Activated naive CD8-positive, alpha-beta T cell treated with anti-CD3 and anti-CD28 coated beads for 36 hours (primary cell): Measurements from ENCODE around the gene ADSS1. TPM values are rescaled to one million over a fixed set of nuclear protein-coding genes. Genes with fewer than 3 reads are reported as not detected.

Experiments
- DNase-seq: peaks from one replicate; pipeline ENCODE4 v3.0.0; 2021
- H3K27ac Mint-ChIP-seq: one replicate; pipeline ENCODE4 v1.8.0; 2022; ENCODE audit warnings: mild to moderate bottlenecking, moderate library complexity, mixed read lengths
- H3K27me3 Mint-ChIP-seq: one replicate; pipeline ENCODE4 v1.8.0; 2022; ENCODE audit warnings: mild to moderate bottlenecking, mixed read lengths
- H3K36me3 Mint-ChIP-seq: one replicate; pipeline ENCODE4 v1.8.0; 2021; ENCODE audit warnings: mild to moderate bottlenecking, mixed read lengths
- H3K4me1 Mint-ChIP-seq: one replicate; pipeline ENCODE4 v1.8.0; 2021; ENCODE audit warnings: mixed read lengths
- H3K4me3 Mint-ChIP-seq: one replicate; pipeline ENCODE4 v1.8.0; 2022; ENCODE audit warnings: mild to moderate bottlenecking, moderate library complexity, mixed read lengths
- H3K9me3 Mint-ChIP-seq: one replicate; pipeline ENCODE4 v1.8.0; 2022; ENCODE audit warnings: mixed read lengths
- total RNA-seq, 2 experiments: library from RNA; stranded (reverse); gene quantifications; one replicate each; pipeline ENCODE4 v1.2.3, GENCODE V29; 2021

ADSS1 gene
- total RNA-seq, 2 experiments from 2014 or later: 0.87 to 1.7 TPM

- H3K27me3 Mint-ChIP-seq: no peaks in the 10 kb centered on the region
- H3K4me3 Mint-ChIP-seq: no peak overlapping the region
- H3K4me1 Mint-ChIP-seq: no peaks in the 10 kb centered on the region
- no peak overlapping the region for H3K27ac Mint-ChIP-seq
- DNase-seq: no peak
- no peaks in the 10 kb centered on the region for H3K9me3 Mint-ChIP-seq
- H3K36me3 Mint-ChIP-seq: no peaks in the 10 kb centered on the region
Observed at GRCh38 chr14:104729835-104730181, 5.8 kb downstream of the ADSS1 start.

GRCh38 chr14:104730487-104730886, 6.5 kb downstream of the ADSS1 start:
- Mint-ChIP-seq H3K9me3 (no peaks in the 10 kb centered on the region), H3K36me3 (no peaks in the 10 kb centered on the region), H3K4me1 (no peaks in the 10 kb centered on the region), H3K27ac (no peak overlapping the region), H3K27me3 (no peaks in the 10 kb centered on the region), H3K4me3 (no peak overlapping the region)
- no peak for DNase-seq

DNA sequence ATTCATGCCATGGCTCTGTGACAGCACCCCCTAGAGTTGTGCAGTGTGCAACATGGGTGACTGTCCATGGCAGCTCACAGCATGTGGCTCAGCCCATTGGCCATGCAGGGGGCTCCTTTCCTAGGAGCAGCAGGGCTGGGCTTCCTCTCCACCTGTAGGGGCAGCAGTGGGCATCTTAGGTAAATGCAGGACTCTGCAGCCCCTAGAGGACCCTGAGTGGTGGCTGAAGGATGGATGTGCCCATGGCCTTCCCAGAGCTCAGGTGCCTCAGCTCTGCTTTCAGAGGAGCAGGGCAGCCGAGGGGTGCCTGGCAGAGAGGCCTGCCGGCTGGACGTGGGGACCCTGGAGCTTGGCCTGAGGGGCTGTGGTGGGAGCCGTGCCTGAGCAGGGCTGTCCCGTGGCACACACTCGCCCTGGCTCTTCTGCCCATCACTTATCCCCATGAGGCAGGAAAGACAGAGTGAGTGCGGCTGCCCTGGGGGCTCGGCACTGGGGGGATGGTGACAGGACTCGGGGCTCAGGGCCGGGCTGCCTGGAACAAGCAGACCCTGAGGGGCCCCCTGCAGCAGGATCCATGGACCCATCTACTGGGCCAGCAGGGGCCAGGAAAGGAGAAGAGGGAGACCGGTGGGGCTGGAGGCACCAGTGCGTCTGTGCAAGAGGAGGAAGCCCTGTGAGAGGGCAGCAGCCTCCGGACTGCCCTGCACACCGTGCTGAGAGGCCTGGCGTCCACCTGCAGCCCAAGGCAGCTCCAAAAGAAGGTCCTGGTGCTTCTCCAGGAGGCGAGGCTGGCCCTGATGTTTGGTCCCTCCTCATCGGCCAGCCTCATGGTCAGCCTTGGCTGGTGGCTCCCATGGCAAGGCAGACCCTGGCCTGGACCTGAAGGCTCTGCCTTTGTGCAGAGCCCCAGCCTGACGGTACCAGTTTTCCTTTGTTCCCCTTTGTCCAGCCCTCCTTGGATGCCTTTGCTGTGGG, 7.6 kb downstream of the ADSS1 start:
- no peaks in the 10 kb centered on the region for H3K4me1 Mint-ChIP-seq
- DNase-seq: no peak
- no peaks in the 10 kb centered on the region for H3K9me3 Mint-ChIP-seq
- no peaks in the 10 kb centered on the region for H3K27me3 Mint-ChIP-seq
- no peak overlapping the region for H3K27ac Mint-ChIP-seq
- H3K4me3 Mint-ChIP-seq: no peak overlapping the region
- H3K36me3 Mint-ChIP-seq: no peaks in the 10 kb centered on the region

DNA sequence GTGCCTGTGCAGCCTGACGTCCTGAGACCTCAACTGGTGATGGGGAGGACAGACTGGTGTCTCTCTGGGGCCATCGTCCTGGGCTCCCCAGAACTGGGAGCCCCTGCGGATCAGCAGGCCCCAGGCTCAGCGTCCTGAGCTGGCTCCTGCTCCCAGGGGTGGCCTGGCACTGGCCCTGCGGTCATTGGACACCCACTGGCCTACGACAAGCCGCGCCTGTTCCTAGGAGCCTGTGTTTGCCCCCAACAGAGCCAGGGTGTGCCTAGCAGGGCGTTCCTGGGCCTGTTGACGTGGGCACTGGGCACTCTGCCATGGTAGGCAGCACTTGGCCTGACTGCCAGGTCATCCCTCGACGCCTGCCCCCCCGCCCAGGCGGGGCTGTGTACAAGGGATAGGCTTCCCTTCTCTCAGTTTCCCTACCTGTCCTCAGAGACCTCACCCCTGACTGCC, 8.4 kb downstream of the ADSS1 start:
- H3K4me1 Mint-ChIP-seq: no peaks in the 10 kb centered on the region
- H3K27ac Mint-ChIP-seq: no peak overlapping the region
- H3K9me3 Mint-ChIP-seq: no peaks in the 10 kb centered on the region
- no peak for DNase-seq
- no peak overlapping the region for H3K4me3 Mint-ChIP-seq
- no peaks in the 10 kb centered on the region for H3K27me3 Mint-ChIP-seq
- H3K36me3 Mint-ChIP-seq: no peaks in the 10 kb centered on the region

DNA sequence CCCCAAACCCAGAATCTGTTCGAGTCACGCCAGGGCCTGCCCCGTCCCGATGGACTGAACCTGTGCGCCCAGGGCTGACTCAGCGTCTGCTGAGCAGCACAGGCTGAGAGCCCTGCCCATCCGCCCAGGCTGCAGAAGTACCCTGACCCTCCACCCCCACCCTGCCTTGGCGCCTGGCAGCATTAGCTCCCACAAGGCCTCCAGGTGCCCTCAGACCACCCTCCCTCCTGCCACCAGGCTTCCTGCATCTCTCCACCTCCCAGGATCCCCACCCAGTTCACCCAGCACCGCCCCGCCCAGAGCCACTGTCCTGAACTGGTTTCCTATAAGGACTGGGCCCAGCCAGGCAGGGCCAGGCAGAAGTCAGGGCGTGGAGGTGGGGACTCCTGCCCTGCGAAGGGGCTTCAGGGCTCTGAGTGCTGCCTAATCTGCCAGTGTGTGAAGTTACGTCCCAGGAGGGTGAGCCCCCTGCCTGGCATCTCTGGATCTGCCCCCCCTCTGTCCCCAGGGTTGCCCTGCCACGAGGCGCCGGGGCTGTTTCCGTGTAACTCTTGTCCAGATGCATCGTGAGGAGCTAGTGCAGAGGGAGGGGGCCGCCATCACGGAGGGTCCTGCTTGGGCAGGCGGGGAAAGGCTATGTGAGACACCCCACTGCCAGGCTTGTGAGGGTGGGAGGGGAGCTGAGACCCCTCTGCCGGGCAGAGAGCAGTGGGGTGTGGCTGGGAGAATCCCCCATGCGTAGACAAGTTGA, 9.1 kb downstream of the ADSS1 start:
- no peak overlapping the region for H3K4me3 Mint-ChIP-seq
- no peaks in the 10 kb centered on the region for H3K9me3 Mint-ChIP-seq
- DNase-seq: no peak
- H3K27me3 Mint-ChIP-seq: no peaks in the 10 kb centered on the region
- H3K4me1 Mint-ChIP-seq: no peaks in the 10 kb centered on the region
- no peak overlapping the region for H3K27ac Mint-ChIP-seq
- no peaks in the 10 kb centered on the region for H3K36me3 Mint-ChIP-seq

GRCh38 chr14:104734051-104734587, 10.1 kb downstream of the ADSS1 start:
- Mint-ChIP-seq H3K27me3 (no peaks in the 10 kb centered on the region), H3K9me3 (no peaks in the 10 kb centered on the region)

GRCh38 chr14:104734601-104734990, 10.6 kb downstream of the ADSS1 start:
- DNase-seq: no peak
- no peak overlapping the region for H3K27ac Mint-ChIP-seq
- no peaks in the 10 kb centered on the region for H3K9me3 Mint-ChIP-seq
- H3K27me3 Mint-ChIP-seq: no peaks in the 10 kb centered on the region
- no peak overlapping the region for H3K4me3 Mint-ChIP-seq
- H3K36me3 Mint-ChIP-seq: no peaks in the 10 kb centered on the region
- H3K4me1 Mint-ChIP-seq: no peaks in the 10 kb centered on the region

More at GRCh38 chr14:104734051-104734587, 10.1 kb downstream of the ADSS1 start:
- H3K4me1 Mint-ChIP-seq: no peaks in the 10 kb centered on the region
- DNase-seq: no peak
- no peak overlapping the region for H3K4me3 Mint-ChIP-seq
- H3K36me3 Mint-ChIP-seq: no peaks in the 10 kb centered on the region
- no peak overlapping the region for H3K27ac Mint-ChIP-seq

DNA sequence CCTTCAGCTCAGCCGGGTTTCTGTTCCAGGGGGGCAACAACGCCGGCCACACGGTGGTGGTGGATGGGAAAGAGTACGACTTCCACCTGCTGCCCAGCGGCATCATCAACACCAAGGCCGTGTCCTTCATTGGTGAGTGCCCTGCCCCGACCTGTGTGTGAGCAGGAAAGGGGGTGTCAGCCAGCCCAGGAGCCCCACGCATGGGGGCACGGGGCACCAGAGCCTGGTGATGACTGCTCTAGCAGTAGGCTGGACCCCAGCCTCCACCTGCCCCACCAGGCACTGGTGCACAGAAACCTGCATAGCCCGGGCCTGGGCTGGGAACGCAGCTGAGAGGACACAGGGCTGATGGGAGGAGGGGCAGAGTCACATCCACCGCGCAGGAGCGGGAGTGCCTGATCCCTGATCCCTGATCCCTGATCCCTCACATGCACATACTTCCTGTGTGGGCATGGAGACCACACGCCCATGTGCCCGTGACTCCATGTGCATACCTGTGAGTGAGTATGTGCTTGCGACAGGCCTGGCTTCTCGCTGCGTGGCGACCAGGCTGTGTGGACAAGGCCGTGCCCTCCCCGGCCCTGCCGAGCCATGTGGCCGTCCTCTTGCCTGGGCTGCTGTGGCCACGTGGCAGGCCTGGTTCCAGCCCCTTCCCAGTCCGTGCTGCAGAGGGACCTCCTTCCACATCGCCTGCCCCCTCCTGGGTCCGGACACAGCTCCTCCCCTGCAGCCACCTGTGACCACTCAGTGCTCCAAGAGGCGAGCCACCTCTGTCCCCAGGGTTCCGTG, 11.2 kb downstream of the ADSS1 start:
- no peaks in the 10 kb centered on the region for H3K27me3 Mint-ChIP-seq
- H3K4me1 Mint-ChIP-seq: no peaks in the 10 kb centered on the region
- no peak overlapping the region for H3K4me3 Mint-ChIP-seq
- no peaks in the 10 kb centered on the region for H3K9me3 Mint-ChIP-seq
- no peak for DNase-seq
- no peak overlapping the region for H3K27ac Mint-ChIP-seq
- H3K36me3 Mint-ChIP-seq: no peaks in the 10 kb centered on the region

DNA sequence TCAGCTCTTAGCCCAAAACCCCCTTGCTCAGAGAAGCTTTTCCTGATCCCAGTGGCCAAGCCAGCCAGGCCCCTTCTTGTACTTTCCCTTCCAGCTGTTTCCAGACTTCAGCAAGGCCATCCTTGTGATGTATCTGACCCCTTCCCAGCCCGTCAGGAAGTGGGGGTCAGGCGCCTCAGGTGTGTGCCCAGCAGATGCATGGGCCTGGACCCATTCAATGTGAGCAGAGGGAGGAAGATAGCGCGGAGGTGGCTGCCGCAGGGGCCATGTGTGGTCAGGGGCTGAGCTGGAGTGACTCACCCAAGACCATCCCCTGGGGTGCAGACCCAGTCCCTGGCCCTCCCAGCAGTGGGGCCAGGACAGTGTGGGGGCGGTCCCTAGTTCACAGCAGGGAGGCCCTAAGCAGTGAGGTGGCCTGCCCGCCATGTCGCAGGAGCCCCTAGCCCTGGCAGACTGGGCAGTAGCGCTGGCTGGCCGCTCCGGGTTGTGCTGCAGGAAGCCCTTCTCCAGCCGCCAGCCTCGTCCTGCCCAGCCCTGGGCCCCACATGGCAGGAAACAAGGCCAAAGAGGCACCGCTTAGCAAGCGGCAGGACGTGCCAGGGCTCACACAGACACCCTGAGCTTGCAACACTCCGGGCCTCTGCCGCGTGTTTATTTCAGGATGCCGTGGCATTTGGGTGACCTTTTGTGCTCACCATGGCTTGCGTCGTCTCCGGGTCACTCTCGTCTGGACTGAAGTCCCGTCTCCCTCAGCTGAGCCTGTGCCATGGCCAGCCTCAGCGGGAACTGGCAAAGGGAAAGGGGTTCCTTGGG, 12.0 kb downstream of the ADSS1 start:
- H3K27me3 Mint-ChIP-seq: no peaks in the 10 kb centered on the region
- H3K9me3 Mint-ChIP-seq: no peaks in the 10 kb centered on the region
- DNase-seq: no peak
- no peak overlapping the region for H3K27ac Mint-ChIP-seq
- H3K36me3 Mint-ChIP-seq: no peaks in the 10 kb centered on the region
- H3K4me1 Mint-ChIP-seq: no peaks in the 10 kb centered on the region
- H3K4me3 Mint-ChIP-seq: no peak overlapping the region

- Mint-ChIP-seq H3K4me3 (no peak overlapping the region), H3K27ac (no peak overlapping the region), H3K9me3 (no peaks in the 10 kb centered on the region), H3K36me3 (no peaks in the 10 kb centered on the region), H3K4me1 (no peaks in the 10 kb centered on the region), H3K27me3 (no peaks in the 10 kb centered on the region)
- no peak for DNase-seq
Observed at GRCh38 chr14:104738375-104739019, 14.5 kb downstream of the ADSS1 start.

GRCh38 chr14:104739026-104739425, 15.0 kb downstream of the ADSS1 start:
- H3K9me3 Mint-ChIP-seq: no peaks in the 10 kb centered on the region
- H3K36me3 Mint-ChIP-seq: no peaks in the 10 kb centered on the region
- no peak overlapping the region for H3K27ac Mint-ChIP-seq
- H3K4me1 Mint-ChIP-seq: no peaks in the 10 kb centered on the region
- no peak overlapping the region for H3K4me3 Mint-ChIP-seq
- no peaks in the 10 kb centered on the region for H3K27me3 Mint-ChIP-seq
- DNase-seq: no peak

DNA sequence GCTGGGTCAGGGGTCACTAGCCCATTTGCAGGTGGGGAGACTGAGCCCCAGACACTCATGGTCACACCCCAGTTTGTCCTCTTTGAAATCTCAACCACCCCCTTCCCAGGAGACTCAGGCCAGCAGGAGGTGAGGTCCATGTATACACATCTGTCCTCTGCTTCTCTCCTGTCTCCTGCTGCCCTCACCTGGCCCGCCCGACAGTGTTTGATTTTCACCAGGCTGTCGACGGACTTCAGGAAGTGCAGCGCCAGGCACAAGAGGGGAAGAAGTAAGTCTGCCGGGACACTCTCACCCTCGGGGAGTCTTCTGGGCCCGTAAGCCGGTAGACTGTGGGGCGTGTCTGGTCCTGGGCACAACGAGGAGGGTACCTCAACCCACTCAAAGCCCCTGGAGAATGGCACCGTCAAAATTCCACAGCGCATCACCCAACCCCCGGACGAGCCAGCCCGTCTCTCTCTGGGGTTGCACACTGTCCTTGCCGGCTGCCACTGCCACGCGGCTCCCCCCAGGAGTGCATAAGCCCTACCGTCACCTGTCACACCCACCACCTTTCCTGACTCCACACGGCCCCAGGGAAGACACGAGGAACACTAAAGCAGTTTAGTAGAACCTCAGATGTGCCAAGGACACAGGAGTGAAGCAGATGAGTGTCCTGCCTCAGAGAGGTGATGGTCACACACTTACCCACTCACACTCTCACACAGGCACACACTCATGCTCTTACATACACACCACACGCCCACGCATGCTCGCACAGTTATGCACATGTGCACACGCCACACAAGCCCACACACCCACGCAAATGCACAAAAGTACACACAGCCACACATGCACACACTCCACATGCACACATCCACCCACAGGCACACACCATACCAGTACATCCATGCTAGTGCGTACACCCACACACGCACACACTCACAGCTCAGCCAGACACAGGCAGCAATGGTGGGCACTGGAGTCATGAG, 15.8 kb downstream of the ADSS1 start:
- Mint-ChIP-seq H3K9me3 (no peaks in the 10 kb centered on the region), H3K36me3 (no peaks in the 10 kb centered on the region), H3K4me1 (no peaks in the 10 kb centered on the region), H3K27ac (no peak overlapping the region), H3K27me3 (no peaks in the 10 kb centered on the region), H3K4me3 (no peak overlapping the region)
- no peak for DNase-seq
